ENCODE measurements around the gene CYP19A1. TPM values are rescaled to one million over a fixed set of nuclear protein-coding genes. Genes with fewer than 3 reads are reported as not detected.

CYP19A1 gene
- total and polyA plus RNA-seq, 7 donors, result 0.10 to 4.7 (median 0.22) TPM

GRCh38 chr15:51371266-51371665 is 32.9 kb upstream of the CYP19A1 start:
- intact Hi-C loops (cut with DNase I), result no loop called here
- TF ChIP-seq, protein P1, sequence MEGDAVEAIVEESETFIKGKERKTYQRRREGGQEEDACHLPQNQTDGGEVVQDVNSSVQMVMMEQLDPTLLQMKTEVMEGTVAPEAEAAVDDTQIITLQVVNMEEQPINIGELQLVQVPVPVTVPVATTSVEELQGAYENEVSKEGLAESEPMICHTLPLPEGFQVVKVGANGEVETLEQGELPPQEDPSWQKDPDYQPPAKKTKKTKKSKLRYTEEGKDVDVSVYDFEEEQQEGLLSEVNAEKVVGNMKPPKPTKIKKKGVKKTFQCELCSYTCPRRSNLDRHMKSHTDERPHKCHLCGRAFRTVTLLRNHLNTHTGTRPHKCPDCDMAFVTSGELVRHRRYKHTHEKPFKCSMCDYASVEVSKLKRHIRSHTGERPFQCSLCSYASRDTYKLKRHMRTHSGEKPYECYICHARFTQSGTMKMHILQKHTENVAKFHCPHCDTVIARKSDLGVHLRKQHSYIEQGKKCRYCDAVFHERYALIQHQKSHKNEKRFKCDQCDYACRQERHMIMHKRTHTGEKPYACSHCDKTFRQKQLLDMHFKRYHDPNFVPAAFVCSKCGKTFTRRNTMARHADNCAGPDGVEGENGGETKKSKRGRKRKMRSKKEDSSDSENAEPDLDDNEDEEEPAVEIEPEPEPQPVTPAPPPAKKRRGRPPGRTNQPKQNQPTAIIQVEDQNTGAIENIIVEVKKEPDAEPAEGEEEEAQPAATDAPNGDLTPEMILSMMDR (IDR thresholded peaks at IDR 0.05), result no peak
- Histone ChIP-seq H3K4me3 (no peak overlapping the region), H3K9me3 (no peaks in the 10 kb centered on the region), H3K27me3 (ENCODE audit: insufficient read depth in 3 of 3, low read length in 2 of 3) (no peaks in the 10 kb centered on the region), H3K36me3 (ENCODE audit: insufficient read depth in 1 of 2, low read depth in 1 of 2) (no peaks in the 10 kb centered on the region), H3K4me1 (no peaks in the 10 kb centered on the region), H3K27ac (no peak overlapping the region)
- ATAC-seq (no peak), DNase-seq (no peak)
- 52 to 90% (median 60%) methylated on average over 1 of the region's 1 CpG for WGBS, 3 donors

- no peaks in the 10 kb centered on the region for H3K9me3 ChIP-seq
- H3K4me1 ChIP-seq, result no peaks in the 10 kb centered on the region
- intact Hi-C loops (cut with DNase I), result no loop called here
- TF ChIP-seq, protein P1 (IDR thresholded peaks at IDR 0.05), result no peak
- DNase-seq (no peak), ATAC-seq (no peak)
- no peak overlapping the region for H3K4me3 ChIP-seq
- no peaks in the 10 kb centered on the region for H3K36me3 ChIP-seq (ENCODE audit: insufficient read depth in 1 of 2, low read depth in 1 of 2)
- WGBS, 3 donors, result 88 to 100% (median 97%) methylated on average over 1 of the region's 1 CpG
- no peak overlapping the region for H3K27ac ChIP-seq
- no peaks in the 10 kb centered on the region for H3K27me3 ChIP-seq (ENCODE audit: insufficient read depth in 3 of 3, low read length in 2 of 3)
Measured at GRCh38 chr15:51369451-51369761, 31.0 kb upstream of the CYP19A1 start.

GRCh38 chr15:51368751-51369450 is 30.5 kb upstream of the CYP19A1 start:
- TF ChIP-seq, protein P1 (IDR thresholded peaks at IDR 0.05), result no peak
- no peaks in the 10 kb centered on the region for H3K4me1 ChIP-seq
- H3K27ac ChIP-seq, result no peak overlapping the region
- H3K9me3 ChIP-seq, result no peaks in the 10 kb centered on the region
- no peak overlapping the region for H3K4me3 ChIP-seq
- WGBS, 3 donors, result 80 to 83% (median 83%) methylated on average over 3 of the region's 3 CpGs
- H3K27me3 ChIP-seq (ENCODE audit: insufficient read depth in 3 of 3, low read length in 2 of 3), result no peaks in the 10 kb centered on the region
- ATAC-seq (no peak), DNase-seq (no peak)
- H3K36me3 ChIP-seq (ENCODE audit: insufficient read depth in 1 of 2, low read depth in 1 of 2), result no peaks in the 10 kb centered on the region
- intact Hi-C loops (cut with DNase I), result no loop called here

GRCh38 chr15:51368307-51368706 is 29.9 kb upstream of the CYP19A1 start:
- TF ChIP-seq, protein P1 (IDR thresholded peaks at IDR 0.05), result no peak
- ATAC-seq (no peak), DNase-seq (no peak)
- no peaks in the 10 kb centered on the region for H3K36me3 ChIP-seq (ENCODE audit: insufficient read depth in 1 of 2, low read depth in 1 of 2)
- WGBS, 3 donors, result 69 to 80% (median 74%) methylated on average over 6 of the region's 6 CpGs
- H3K27ac ChIP-seq, result no peak overlapping the region
- H3K4me1 ChIP-seq, result no peaks in the 10 kb centered on the region
- no peaks in the 10 kb centered on the region for H3K27me3 ChIP-seq (ENCODE audit: insufficient read depth in 3 of 3, low read length in 2 of 3)
- H3K9me3 ChIP-seq, result no peaks in the 10 kb centered on the region
- H3K4me3 ChIP-seq, result no peak overlapping the region
- intact Hi-C loops (cut with DNase I), result no loop called here
